SW480 (cell line): ENCODE data around the gene FBXW11.
A peak's percentile ranks its signal among the peaks of the same experiment; 100 is the strongest.
"Not testable (repeated sequence)": the region's sequence is repeated elsewhere in the genome, so short reads cannot be mapped to it uniquely, and the experiment has no call there.

Experiments
- DNase-seq: peaks from one replicate; pipeline ENCODE4 v3.0.0-alpha.2; 2016; ENCODE audit warnings: low spot score

Gene FBXW11

DNA sequence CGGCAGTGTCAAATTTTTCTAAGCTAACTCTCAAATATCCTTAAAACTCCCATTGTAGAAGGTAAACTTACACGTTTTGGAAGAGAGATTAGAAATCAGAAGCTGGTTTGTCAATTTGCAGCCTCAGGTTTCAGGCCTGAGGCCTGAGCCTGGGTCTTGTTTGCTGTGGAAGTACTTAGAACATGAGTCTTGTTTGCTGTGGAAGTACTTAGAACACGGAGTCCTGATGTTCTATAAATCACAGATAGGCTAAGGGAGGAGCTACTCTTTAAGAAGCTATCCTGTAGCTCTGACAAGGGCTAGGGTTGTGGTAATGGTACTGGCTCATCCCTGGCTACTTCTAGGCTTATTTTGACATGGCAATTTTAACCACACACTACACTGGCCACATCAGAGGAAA, 97.8 kb downstream of the FBXW11 start:
- DNase-seq, result no peak

DNA sequence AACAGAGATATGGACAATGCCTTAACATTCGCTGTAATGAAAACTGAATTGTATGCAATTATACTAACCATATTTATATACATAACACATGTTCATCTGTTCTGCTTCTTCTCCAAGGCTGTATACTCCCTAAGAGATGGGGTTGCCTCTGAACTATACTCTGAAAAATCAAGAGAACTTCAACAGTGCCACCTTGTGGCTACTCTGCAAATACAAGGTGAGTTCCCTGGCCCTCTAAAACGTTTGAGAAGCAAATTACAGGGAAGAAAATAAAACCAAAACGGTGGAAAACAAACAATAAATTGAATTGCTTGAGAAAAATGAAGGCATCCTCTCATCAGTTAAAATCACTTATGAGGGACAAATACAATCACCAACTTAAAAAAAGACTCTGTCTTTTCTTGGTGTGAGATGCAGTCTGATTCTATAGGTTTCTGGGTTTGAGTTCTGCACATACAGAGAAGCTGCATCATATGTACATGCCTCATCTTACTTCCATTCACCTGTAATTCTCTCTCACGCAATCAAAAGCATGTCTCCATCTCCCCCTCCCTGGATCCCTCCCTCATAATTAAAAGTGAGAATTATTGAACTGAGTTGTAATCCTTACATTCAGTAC, 98.6 kb downstream of the FBXW11 start:
- DNase-seq, result peak; percentile 73

DNA sequence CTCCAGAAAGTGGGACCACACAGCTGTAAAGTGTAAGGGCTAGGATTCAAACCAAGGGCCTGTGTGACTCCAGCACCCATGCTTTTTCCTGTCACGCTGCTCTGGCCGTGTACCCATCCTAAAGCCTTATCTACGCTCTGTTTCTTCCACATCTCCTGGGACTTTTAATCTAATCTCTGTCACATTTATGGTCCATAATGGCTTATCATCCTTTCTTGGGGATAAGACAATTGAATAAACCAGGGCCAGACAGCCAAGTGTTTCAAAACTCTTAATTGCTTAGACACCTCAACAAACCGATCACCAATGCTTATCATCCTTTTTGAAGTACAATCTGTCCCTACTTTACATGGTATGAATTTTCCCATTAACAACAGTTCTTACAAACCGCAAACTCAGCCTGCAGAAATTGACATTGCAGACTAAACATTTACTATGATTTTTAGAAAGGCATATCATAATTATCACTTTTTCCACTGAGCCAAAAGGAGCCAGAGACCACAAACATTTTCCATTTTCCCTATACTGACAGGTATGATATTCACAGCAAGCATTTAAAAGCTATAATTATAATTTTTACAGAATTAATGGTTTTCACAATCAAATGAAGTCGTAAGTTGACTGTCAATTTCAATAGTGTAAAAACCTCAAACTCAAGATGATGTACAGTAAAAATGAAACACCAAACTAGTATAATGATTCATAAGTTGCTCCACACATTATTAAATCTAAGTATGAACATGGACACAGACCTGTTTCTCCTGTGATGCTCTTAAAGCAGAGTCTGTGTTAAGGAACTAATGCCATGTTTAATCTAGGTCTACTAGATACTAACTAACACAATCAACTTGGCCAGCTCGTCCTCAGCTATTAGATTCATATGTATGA, 99.5 kb downstream of the FBXW11 start:
- no peak for DNase-seq

DNA sequence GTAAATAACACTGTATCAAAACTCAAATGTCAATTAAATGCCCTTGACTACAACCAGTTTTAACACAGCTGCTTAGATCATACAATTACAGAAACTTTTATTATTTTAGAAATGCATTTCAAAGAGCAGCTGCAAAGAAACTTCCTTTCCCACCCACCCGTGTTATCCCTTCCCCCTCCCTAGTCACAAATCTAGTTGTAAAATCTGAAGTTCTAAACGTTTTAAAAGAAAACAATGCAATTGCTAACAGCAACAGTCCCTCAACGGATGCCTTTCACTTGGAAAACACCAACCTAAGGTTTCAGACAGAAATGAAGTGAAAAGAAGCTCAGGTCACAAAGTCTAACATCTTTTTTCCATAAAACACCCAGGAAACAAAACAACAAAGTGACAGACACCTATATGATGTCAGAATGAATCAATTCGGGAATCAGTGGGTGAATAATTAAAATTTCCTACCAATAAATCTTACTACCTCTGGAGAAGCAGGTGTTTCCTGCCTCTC, 100.3 kb downstream of the FBXW11 start:
- no peak for DNase-seq

DNA sequence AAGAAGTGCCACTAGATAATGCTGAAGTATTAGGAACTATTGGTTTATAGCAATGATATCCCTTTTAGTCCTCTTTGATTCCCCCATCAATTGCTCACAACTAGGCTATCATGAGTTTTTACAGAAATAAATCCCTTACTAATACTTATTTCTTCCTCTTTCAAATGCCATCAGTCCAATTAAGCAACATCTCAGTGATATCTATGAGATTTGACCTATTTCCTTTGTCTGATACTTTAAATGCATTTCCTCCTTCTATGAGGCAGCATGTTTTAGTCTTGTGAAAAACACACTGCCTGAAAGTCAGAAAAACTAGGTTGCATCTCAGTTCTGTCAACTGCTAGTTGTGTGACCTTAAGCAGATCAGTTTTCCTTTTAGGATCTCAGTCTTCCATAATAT, 101.6 kb downstream of the FBXW11 start:
- no peak for DNase-seq

- DNase-seq, result no peak
Measured at GRCh38 chr5:171901764-171902163, 104.7 kb downstream of the FBXW11 start.

GRCh38 chr5:171899792-171900191, 106.6 kb downstream of the FBXW11 start:
- DNase-seq, result no peak

- no peak for DNase-seq
Measured at GRCh38 chr5:171898879-171899278, 107.6 kb downstream of the FBXW11 start.

- no peak for DNase-seq
Measured at GRCh38 chr5:171898386-171898785, 108.1 kb downstream of the FBXW11 start.

DNA sequence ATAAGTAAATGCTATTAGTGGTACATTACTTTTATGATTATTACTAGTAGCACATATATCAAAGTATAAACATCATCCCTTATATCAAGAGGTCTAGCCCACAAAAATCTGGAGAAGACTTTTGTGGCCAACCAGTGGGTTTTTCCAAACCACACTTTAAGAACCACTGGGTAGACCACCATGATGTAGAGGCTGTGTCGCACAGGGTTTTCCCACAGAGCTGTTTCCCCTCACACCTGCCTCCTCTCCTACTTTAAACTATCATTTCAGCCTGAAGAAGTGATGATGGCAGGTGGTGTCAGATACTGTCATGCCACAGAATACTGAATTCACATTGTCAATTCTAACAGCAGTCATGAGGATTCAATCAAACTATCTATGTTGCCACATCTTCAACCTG, 109.2 kb downstream of the FBXW11 start:
- no peak for DNase-seq

GRCh38 chr5:171895081-171895480, 111.4 kb downstream of the FBXW11 start:
- no peak for DNase-seq

GRCh38 chr5:171893290-171893886, 113.0 kb downstream of the FBXW11 start:
- no peak for DNase-seq

DNA sequence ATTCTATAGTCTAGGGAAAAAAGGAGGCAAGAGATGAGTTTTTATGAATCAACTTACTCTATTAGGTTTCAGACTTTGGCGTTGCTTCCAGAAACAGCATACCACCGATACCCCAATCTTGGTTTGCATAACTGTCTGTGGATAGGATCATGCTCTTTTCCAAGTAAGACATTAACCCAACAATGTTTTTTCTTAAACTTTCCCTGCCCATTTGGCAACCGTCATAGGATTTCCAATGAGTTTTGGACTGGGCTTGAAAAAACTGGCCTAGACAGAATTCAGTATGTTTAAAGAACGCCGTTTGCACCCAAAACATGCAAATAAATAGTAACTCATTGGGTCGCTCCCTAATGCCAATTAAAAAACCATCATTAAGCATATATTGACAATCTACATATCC, 114.8 kb downstream of the FBXW11 start:
- DNase-seq, result no peak

- DNase-seq, result no peak
Measured at GRCh38 chr5:171891150-171891549, 115.3 kb downstream of the FBXW11 start.

DNA sequence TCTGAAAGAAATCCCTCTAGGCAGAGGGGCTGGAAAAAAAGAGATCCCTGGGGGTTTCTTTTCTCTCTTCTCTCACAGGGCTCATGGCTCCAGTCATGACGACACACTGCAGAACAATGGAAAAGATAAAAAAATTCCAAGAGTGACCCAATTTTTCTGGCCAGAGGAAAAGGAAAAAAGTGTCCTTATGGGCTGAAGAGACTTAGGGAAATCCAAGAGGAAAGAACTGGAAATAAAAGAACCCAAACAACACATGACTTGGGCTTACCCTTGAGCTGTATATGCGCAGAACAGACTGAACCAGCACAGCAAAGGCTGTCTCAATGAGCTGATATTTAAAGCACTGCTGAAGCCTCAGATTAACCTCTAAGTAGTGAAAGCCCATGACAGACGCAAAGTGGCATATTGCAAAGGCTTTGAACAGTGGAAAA, 118.4 kb downstream of the FBXW11 start:
- no peak for DNase-seq

GRCh38 chr5:171886037-171886436, 120.4 kb downstream of the FBXW11 start:
- not testable (repeated sequence) for DNase-seq

DNA sequence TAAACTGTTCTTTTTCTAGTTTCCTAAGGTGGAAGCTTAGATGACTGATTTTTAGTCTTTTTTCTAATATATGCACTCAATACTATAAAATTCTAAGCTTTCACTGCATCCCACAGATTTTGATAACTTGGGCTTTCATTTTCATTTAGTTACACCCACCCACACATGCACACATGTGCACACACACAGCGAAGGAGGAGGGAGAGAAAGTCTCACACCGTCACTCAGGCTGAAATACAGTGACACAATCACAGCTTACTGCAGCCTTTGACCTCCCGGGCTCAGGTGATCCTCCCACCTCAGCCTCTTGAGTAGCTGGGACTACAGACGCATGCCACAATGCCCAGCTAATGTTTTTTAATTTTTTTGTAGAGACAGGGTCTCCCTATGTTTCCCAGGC, 124.3 kb downstream of the FBXW11 start:
- no peak for DNase-seq

DNA sequence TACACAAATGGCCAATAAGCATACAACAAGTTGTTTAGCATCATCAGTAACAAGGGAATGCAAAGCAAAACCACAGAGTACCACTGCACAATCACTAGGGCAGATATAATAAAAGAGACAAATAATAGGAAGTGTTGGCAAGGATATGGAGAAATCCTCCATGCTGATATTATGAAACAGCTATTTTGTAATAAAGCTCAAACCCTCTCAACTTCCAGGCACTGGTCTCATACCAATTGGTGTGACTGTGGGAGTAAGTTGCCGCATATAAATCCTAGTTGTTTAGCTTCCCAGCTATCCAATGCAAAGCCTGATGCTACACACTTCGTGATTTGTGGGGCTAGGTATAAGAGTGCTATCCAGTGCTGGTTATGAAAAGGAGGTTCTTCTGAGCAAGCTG, 132.2 kb downstream of the FBXW11 start:
- DNase-seq, result no peak

- DNase-seq, result no peak
Measured at GRCh38 chr5:171872666-171873065, 133.8 kb downstream of the FBXW11 start.

GRCh38 chr5:171871711-171872110, 134.7 kb downstream of the FBXW11 start:
- DNase-seq, result no peak

DNA sequence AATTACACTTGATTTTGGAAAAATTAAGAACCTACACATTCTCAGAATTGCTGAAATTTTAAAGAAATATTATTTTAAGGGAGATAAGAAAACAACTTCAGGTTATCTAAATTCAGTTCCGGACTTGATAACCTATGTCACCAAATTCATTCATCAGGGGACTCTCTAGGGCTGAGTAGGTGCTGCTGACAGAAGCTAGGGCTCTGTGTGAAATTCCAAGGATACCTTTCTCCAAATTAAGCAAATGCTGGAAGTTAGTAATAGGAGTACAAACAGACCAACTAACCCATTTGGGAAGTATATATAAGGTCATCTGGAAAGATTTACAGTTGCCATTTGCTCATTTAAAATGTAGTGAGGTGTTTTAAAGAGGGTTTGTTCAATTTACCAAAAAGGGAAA, 136.5 kb downstream of the FBXW11 start:
- DNase-seq, result no peak

DNA sequence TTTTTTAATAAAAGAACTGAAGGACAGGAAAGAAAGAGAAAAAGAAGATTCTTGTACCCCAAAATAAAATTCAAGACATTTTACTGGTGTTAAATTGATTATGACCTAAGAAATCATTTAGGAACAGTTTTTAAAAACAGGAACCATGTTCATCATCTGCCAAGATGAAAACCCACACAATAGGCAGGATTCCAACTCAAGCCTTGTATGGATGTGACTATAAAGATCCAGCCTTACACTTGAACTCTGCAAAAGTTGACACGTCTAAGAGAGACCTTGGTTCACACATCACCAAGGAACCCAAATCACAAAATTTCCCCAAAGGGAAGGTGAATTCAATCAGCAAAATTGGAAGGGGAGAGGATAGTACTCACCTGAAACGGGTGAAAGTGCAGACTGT, 138.2 kb downstream of the FBXW11 start:
- DNase-seq, result no peak

- no peak for DNase-seq
Measured at GRCh38 chr5:171867786-171868185, 138.7 kb downstream of the FBXW11 start.
